Measurements from ENCODE around the gene DOCK8.

DOCK8 gene

GRCh38 chr9:248278-248961, 33.8 kb downstream of the DOCK8 start:
- TF ChIP-seq ZNF274 (IDR thresholded peaks at IDR 0.05; ENCODE audit: low read depth, low read length): no peak
- H3K4me3 ChIP-seq (ENCODE audit: low read length): no peak overlapping the region

DNA sequence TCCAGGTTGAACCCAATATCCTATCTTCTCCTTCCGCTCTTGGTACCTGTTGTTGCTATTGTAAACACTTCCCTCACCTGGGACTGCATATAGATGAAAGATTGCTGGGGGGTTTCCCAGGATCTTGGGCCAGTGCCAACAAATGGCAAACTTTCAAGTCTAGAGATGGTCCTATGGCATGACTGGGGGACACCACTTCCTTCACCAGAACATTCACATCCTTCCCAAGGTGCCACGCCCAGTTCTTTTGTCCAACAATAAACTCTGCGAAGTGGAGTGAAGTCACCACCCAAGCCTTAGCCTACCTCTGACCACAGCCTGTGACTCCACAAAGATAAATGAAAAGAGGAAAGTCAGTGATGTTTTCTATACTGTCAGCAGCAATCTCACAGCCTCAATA, 34.4 kb downstream of the DOCK8 start:
- no peak overlapping the region for H3K4me3 ChIP-seq (ENCODE audit: low read length)
- no peak for TF ChIP-seq ZNF274 (IDR thresholded peaks at IDR 0.05; ENCODE audit: low read depth, low read length)

- H3K4me3 ChIP-seq (ENCODE audit: low read length): no peak overlapping the region
- TF ChIP-seq ZNF274 (IDR thresholded peaks at IDR 0.05; ENCODE audit: low read depth, low read length): no peak
Measured at GRCh38 chr9:250039-250438, 35.4 kb downstream of the DOCK8 start.

DNA sequence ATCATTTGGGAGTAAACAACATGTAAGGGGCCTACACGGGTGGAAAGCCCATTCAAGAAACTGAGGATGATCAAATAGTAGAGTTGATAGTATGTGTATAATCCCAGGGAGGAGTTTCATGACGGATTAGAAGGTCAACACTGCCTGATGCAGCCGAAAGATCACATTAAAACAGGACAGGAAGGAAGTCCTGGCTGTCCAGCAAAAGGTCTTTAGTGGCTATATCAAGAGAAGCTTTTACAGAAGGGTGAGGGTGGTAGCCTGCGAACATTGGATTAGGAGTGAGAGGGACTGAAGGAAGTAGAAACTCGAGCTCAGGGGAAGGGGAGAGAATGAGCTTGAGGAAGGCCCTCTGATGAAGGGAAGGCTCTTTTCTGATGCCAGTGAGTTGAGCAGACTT, 36.0 kb downstream of the DOCK8 start:
- H3K4me3 ChIP-seq (ENCODE audit: low read length): no peak overlapping the region
- TF ChIP-seq ZNF274 (IDR thresholded peaks at IDR 0.05; ENCODE audit: low read depth, low read length): no peak

GRCh38 chr9:251398-251797, 36.7 kb downstream of the DOCK8 start:
- H3K4me3 ChIP-seq (ENCODE audit: low read length): no peak overlapping the region
- TF ChIP-seq ZNF274 (IDR thresholded peaks at IDR 0.05; ENCODE audit: low read depth, low read length): no peak

DNA sequence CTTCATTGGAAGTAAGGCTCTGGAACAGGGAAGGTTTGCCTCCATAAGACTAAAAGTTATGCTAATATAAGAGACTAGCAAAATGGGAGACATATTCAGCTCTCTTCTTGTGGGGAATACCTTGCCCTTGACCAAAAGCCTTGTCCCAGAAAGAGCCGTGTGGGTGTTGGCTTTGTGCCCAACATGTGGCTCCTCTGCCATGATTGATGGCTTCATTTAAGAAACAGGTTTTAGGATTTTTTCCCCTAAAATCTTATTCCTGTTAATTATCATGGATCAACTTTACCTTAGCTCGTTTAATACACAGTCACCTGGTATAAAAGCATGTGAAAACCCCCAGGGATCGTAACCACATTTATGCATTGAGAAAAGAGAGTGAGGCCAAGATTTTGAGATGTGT, 38.9 kb downstream of the DOCK8 start:
- no peak for TF ChIP-seq ZNF274 (IDR thresholded peaks at IDR 0.05; ENCODE audit: low read depth, low read length)
- no peak overlapping the region for H3K4me3 ChIP-seq (ENCODE audit: low read length)

- no peak overlapping the region for H3K4me3 ChIP-seq (ENCODE audit: low read length)
- TF ChIP-seq ZNF274 (IDR thresholded peaks at IDR 0.05; ENCODE audit: low read depth, low read length): no peak
Measured at GRCh38 chr9:254516-254915, 39.9 kb downstream of the DOCK8 start.

- TF ChIP-seq ZNF274 (IDR thresholded peaks at IDR 0.05; ENCODE audit: low read depth, low read length): no peak
Measured at GRCh38 chr9:257957-258356, 43.3 kb downstream of the DOCK8 start.

DNA sequence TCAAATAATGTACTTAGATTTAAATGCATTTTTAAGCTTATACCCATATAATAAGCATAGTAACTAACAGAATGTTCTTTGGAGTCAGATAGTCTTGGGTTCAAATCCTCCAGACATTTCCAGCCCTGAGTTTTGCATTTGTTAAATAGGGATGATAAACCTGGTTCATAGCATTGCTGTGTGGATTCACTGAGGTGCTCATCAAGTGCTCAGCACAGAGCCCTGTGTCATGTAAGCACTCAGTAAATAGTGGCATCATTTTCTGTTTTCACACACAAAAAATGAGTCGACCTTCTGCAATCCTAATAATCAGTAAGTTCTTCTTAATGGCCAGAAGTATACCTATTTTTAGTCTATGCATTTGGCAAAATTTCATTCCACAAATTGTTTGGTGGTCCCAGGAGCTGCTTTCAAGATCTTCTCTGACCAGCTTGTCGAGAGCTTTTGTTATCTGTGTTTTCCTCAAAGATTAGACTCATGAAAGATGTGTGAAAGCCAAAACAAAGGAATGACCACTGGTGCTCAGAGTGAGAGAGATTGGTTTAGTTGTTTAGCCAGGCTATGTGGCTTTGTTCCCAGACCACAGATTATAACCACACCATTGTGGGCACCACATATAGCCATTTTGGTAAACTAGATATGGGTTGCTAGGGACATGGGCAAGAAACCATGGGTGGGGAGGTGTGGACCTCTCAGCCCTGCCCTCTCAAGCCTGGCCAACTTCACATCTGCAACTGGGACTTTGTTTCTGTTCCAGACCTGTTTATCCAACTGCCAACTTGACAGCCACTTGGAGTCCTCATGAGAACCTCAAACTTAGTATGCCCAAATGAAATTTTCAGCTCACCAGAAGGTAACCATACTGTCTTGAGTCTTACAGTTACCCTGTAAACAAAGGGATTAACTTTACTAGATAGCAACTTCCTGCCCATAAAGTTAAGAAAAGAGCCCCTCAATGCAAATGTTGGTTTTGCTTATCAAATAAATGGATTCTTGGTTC, 45.0 kb downstream of the DOCK8 start:
- no peak for TF ChIP-seq ZNF274 (IDR thresholded peaks at IDR 0.05; ENCODE audit: low read depth, low read length)
- H3K4me3 ChIP-seq (ENCODE audit: low read length): no peak overlapping the region

More at GRCh38 chr9:257957-258356, 43.3 kb downstream of the DOCK8 start:
- no peak overlapping the region for H3K4me3 ChIP-seq (ENCODE audit: low read length)

- TF ChIP-seq ZNF274 (IDR thresholded peaks at IDR 0.05; ENCODE audit: low read depth, low read length): no peak
- H3K4me3 ChIP-seq (ENCODE audit: low read length): no peak overlapping the region
Measured at GRCh38 chr9:264231-264630, 49.6 kb downstream of the DOCK8 start.

DNA sequence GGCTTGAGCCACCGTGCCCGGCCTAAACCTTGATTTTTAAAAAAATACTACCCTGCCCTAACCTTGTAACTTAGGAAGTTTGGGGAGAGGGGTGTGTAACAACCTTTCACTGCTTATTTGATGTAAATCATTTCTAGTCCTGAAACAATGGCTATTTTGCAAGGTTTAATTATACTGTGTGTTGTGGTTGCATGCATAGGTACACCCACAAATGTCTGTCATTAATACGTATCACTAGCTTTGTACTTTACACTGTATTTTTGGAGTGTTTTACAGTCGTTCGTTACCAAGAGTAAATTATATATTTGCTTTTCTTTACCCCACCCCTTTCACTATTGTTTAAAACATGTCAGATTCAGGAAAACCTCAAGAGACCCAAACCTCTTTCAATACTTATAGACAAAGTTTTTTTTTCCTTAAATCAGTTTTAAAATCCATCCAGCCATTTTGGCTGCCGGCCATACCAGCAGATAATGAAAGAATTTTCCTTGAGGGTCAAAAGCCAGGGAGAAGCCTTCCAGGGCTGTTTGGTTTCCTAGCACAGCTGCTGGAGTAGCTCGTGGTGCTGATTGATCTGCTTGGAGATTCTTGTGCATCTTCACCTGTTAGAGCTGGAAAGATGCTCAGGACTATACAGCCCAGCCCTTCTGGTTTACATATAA, 50.7 kb downstream of the DOCK8 start:
- TF ChIP-seq ZNF274 (IDR thresholded peaks at IDR 0.05; ENCODE audit: low read depth, low read length): no peak
- H3K4me3 ChIP-seq (ENCODE audit: low read length): no peak overlapping the region

GRCh38 chr9:266228-266627, 51.6 kb downstream of the DOCK8 start:
- no peak for TF ChIP-seq ZNF274 (IDR thresholded peaks at IDR 0.05; ENCODE audit: low read depth, low read length)
- H3K4me3 ChIP-seq (ENCODE audit: low read length): no peak overlapping the region

DNA sequence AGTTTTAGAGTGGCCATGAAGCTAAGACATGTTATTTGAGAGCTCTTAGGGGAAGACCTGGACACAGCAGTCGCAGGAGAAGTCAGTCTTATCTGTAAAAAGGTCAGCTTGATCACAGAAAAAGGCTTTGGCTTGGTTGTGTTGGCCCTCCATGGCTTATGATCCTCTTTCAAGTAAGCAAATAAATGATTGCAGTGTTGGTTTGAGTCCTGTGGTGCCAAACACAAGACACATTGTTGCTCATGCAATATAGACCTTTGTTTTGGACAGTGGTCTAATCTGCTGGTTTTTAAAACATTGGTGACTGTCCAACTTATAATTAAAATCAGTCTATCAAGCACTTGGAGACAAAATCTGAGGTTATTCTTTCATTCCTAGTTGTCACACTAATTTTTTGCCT, 54.0 kb downstream of the DOCK8 start:
- H3K4me3 ChIP-seq (ENCODE audit: low read length): no peak overlapping the region
- no peak for TF ChIP-seq ZNF274 (IDR thresholded peaks at IDR 0.05; ENCODE audit: low read depth, low read length)

GRCh38 chr9:269081-269711, 54.5 kb downstream of the DOCK8 start:
- TF ChIP-seq ZNF274 (IDR thresholded peaks at IDR 0.05; ENCODE audit: low read depth, low read length): no peak
- no peak overlapping the region for H3K4me3 ChIP-seq (ENCODE audit: low read length)
